HEK293T (cell line): ENCODE data around the gene GUK1.

Experiments
- ARNT ChIP-seq: fragments of 450-650 bp; IDR thresholded peaks from 2 replicates; pipeline ENCODE4 v1.6.1; 2017; ENCODE audit warnings: mild to moderate bottlenecking
- BHLHE40 ChIP-seq: fragments of 450-650 bp; IDR thresholded peaks from 2 replicates; pipeline ENCODE4 v1.6.1; 2016; ENCODE audit warnings: mild to moderate bottlenecking, moderate library complexity, borderline replicate concordance
- CTBP1 ChIP-seq: fragments of 450-650 bp; IDR thresholded peaks from 2 replicates; pipeline ENCODE4 v1.6.1; 2016; ENCODE audit warnings: borderline replicate concordance
- ELF4 ChIP-seq: fragments of 450-650 bp; IDR thresholded peaks from 2 replicates; pipeline ENCODE4 v1.6.1; 2017; ENCODE audit warnings: antibody characterized with exemption
- FOXA1 ChIP-seq: fragments of 450-650 bp; IDR thresholded peaks from 2 replicates; pipeline ENCODE4 v1.6.1; 2016; ENCODE audit warnings: mild to moderate bottlenecking
- FOXK2 ChIP-seq: fragments of 450-650 bp; IDR thresholded peaks from 2 replicates; pipeline ENCODE4 v1.6.1; 2016; ENCODE audit warnings: mild to moderate bottlenecking
- FOXM1 ChIP-seq: fragments of 450-650 bp; IDR thresholded peaks from 2 replicates; pipeline ENCODE4 v1.6.1; 2017; ENCODE audit warnings: mild to moderate bottlenecking, borderline replicate concordance
- L3MBTL2 ChIP-seq: fragments of 450-650 bp; conservative IDR thresholded peaks from 2 replicates; pipeline ENCODE4 v1.6.1; 2016; ENCODE audit warnings: mild to moderate bottlenecking
- SP1 ChIP-seq: fragments of 450-650 bp; IDR thresholded peaks from 2 replicates; pipeline ENCODE4 v1.6.1; 2017

DNA sequence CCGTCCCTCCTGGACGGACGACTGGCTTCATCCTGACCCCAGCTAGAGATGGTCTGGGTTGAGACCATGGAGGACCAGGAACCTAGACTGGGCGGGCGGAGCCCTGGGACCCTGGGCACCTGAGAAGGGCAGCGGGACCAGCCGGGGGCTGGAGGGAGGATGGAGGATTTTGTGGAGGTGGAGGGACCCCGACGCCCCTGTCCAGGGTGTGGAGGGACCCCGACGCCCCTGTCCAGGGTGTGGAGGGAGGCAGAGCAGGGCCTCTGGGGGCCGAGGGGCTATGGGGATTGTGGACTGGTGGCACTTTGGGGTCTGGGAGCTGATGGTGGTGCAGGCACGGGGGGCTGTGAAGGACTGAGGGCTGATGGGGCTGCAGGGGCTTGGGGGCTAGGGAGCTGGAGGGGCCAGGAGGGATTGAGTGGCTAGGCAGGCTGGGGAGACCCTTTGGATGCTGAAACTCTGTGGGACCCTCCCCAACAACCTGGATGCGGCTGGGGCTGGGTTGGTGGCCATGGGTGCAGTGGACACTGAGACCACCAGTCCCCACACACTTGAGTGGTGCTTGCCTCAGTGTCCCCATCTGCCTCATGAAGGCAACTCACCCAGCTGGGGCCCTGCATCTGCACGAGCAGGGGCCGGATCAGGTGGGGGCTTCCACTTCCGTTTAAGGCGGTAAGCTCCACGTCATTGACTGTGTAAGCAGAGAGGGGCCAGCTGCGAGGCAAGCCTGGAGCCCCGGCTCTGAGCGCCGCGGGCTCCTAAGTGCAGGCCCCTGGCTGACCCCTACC, 17.1 kb downstream of the GUK1 start:
- no peak for TF ChIP-seq CTBP1
- no peak for TF ChIP-seq L3MBTL2
- TF ChIP-seq ELF4, result no peak
- no peak for TF ChIP-seq ARNT
- TF ChIP-seq BHLHE40, result no peak
- TF ChIP-seq FOXK2, result no peak
- no peak for TF ChIP-seq FOXA1
- no peak for TF ChIP-seq FOXM1
- TF ChIP-seq SP1, result no peak
